Measurements from ENCODE around the gene TBC1D16.

DNA sequence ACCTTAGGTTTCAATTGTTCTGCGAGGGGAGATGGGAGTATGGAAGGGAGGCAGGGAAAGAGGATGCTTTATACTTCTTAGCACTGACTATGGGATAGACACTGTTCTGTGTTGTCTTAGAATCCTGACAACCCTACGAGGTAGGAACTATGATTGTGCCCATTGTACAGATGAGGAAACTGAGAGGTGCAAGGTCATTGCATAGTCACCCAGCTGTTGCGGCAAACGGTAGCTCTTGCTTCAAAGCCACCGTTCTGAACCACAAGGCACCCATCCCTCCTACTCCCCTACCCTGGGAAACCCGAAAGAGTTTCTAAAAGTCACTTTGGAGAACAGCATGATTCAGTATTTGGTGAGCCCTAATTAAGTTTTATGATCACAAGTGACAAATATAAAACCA is 8.3 kb upstream of the TBC1D16 start:
- TF ChIP-seq, protein P1, sequence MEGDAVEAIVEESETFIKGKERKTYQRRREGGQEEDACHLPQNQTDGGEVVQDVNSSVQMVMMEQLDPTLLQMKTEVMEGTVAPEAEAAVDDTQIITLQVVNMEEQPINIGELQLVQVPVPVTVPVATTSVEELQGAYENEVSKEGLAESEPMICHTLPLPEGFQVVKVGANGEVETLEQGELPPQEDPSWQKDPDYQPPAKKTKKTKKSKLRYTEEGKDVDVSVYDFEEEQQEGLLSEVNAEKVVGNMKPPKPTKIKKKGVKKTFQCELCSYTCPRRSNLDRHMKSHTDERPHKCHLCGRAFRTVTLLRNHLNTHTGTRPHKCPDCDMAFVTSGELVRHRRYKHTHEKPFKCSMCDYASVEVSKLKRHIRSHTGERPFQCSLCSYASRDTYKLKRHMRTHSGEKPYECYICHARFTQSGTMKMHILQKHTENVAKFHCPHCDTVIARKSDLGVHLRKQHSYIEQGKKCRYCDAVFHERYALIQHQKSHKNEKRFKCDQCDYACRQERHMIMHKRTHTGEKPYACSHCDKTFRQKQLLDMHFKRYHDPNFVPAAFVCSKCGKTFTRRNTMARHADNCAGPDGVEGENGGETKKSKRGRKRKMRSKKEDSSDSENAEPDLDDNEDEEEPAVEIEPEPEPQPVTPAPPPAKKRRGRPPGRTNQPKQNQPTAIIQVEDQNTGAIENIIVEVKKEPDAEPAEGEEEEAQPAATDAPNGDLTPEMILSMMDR (IDR thresholded peaks at IDR 0.05 in 4 of 5, conservative IDR thresholded peaks at IDR 0.05 in 1 of 5), result no peak
- TF ChIP-seq POLR2A (IDR thresholded peaks at IDR 0.05), result no peak

All from gastrocnemius medialis (tissue), 4 donors.